Mesodermal cell (in vitro differentiated cells): Measurements from ENCODE around the gene TRMT10B.

Source experiments
- H3K27ac ChIP-seq: 2 replicates; pipeline ENCODE4 v1.7.0; 2013; ENCODE audit warnings: mild to moderate bottlenecking, low read depth, low read length, moderate library complexity; ENCODE audit not compliant: severe bottlenecking
- H3K36me3 ChIP-seq: 2 replicates; pipeline ENCODE4 v1.7.1; 2013; ENCODE audit warnings: mild to moderate bottlenecking, low read length, moderate library complexity; ENCODE audit not compliant: control insufficient read depth, insufficient read depth
- H3K4me1 ChIP-seq: one replicate; pipeline ENCODE4 v1.7.1; 2013; ENCODE audit warnings: mild to moderate bottlenecking, low read length; ENCODE audit not compliant: insufficient read depth, control insufficient read depth, poor library complexity, severe bottlenecking
- H3K4me3 ChIP-seq: 2 replicates; pipeline ENCODE4 v1.7.0; 2013; ENCODE audit warnings: low read length, control low read depth, mild to moderate bottlenecking; ENCODE audit not compliant: insufficient read depth, poor library complexity, severe bottlenecking; ENCODE audit errors: extremely low read depth
- H3K9me3 ChIP-seq: 2 replicates; pipeline ENCODE4 v1.7.1; 2013; ENCODE audit warnings: mild to moderate bottlenecking, low read length, moderate library complexity; ENCODE audit not compliant: control insufficient read depth
- WGBS, 2 experiments: methylation state at CpG; one replicate each; pipeline ENCODE4 v1.1.5; 2013; ENCODE audit warnings: missing lambda C conversion rate in 2 of 2; ENCODE audit not compliant: insufficient coverage in 2 of 2; 5-methylcytosine and 5-hydroxymethylcytosine counted together

TRMT10B gene

DNA sequence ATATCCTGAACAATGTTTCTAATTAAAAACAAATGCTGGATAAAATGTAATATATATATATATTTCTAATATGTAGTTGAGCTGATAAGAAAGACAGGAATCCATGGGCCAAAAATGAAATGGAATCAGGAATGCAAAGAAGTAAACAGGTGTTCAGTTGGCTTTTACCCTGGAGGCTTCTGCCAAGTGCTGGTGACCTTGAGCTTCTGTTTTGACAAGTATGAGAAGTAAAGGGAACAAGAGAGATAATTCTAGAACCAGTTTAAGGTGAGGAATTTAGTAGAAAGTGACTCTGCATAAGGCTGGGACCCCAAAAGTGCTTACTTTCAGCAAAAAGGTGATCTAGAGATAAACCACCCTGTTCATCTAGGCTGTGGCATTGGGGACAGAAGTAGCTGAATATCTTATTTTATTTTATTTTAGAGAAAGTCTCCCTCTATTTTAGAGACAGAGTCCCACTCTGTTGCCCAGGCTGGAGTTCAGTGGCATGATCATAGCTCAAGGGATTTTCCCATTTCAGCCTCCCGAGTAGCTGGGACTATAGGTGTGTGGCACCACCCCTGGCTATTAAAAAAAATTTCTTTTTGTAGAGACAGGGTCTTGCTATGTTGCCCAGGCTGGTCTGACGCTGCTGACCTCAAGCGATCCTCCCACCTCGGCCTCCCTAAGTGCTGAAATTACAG, 74.0 kb downstream of the TRMT10B start:
- WGBS, 2 experiments, result 89 to 95% methylated on average over 3 to 4 of the region's 4 CpGs
- Histone ChIP-seq H3K36me3 (peaks cover 48% of the 10 kb centered on the region), H3K27ac (no peak overlapping the region), H3K4me3 (no peak overlapping the region), H3K4me1 (no peaks in the 10 kb centered on the region), H3K9me3 (no peaks in the 10 kb centered on the region)
